HG02588 (cell line): Measurements from ENCODE around the gene P4HA2.
"Not testable (repeated sequence)": the region's sequence is repeated elsewhere in the genome, so short reads cannot be mapped to it uniquely, and the experiment has no call there.

Experiments
- ATAC-seq: cut with Tn5 transposase; IDR thresholded peaks from one replicate; pipeline ENCODE4 v1.9.1; 2021; ENCODE audit warnings: mild to moderate bottlenecking, moderate library complexity; ENCODE audit not compliant: unreplicated experiment

P4HA2 gene

GRCh38 chr5:132161574-132162326 is 65.9 kb downstream of the P4HA2 start:
- not testable (repeated sequence) for ATAC-seq

- no peak for ATAC-seq
Observed at GRCh38 chr5:132156413-132156812, 71.2 kb downstream of the P4HA2 start.

- no peak for ATAC-seq
Observed at GRCh38 chr5:132150565-132150964, 77.1 kb downstream of the P4HA2 start.

GRCh38 chr5:132147663-132148062 is 80.0 kb downstream of the P4HA2 start:
- ATAC-seq = no peak

GRCh38 chr5:132145326-132145725 is 82.3 kb downstream of the P4HA2 start:
- ATAC-seq = not testable (repeated sequence)

- ATAC-seq = no peak
Observed at GRCh38 chr5:132143148-132143547, 84.5 kb downstream of the P4HA2 start.

GRCh38 chr5:132142459-132142858 is 85.2 kb downstream of the P4HA2 start:
- no peak for ATAC-seq
